NOMO-1 (cell line): ENCODE data around the gene TCF4.

ENCODE experiments used
- DNase-seq, 2 experiments: peaks; one replicate each; lab custom pipeline; 2025; ENCODE audit not compliant: unreplicated experiment in 2 of 2; lab: John Stamatoyannopoulos, UW

TCF4 gene

DNA sequence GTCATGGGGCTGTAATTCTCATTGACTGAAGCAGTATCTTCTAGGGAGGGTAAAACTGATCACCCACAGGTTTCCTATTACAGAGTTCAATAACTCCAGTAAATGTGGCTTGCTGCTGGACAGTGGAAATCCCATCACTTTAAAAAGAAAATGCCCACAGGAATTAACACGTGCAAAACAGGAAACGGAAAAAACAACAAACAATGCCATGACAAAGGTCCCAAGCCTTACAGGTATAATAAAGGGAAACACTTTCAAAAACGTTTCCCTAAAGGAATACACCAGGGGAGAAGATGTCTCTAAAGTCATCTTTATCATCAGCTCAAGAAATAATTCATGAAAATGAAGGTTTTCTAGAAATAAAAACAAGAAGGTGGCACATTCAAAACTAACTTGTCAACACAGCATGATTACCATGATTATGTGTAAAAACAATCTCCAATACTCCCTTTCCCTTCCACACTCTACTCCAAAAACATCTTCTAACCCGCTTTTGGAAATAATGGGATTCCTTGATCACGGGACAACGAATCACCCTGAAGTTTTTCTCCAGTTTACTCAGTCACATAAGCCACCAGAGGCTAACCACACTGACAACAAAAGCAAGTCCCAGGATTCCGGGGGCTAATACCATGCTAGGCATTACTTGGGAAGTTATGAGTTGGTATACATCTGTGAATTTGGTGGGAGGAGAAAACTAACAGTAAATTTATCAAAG is 167.9 kb downstream of the TCF4 start:
- DNase-seq: no peak

DNA sequence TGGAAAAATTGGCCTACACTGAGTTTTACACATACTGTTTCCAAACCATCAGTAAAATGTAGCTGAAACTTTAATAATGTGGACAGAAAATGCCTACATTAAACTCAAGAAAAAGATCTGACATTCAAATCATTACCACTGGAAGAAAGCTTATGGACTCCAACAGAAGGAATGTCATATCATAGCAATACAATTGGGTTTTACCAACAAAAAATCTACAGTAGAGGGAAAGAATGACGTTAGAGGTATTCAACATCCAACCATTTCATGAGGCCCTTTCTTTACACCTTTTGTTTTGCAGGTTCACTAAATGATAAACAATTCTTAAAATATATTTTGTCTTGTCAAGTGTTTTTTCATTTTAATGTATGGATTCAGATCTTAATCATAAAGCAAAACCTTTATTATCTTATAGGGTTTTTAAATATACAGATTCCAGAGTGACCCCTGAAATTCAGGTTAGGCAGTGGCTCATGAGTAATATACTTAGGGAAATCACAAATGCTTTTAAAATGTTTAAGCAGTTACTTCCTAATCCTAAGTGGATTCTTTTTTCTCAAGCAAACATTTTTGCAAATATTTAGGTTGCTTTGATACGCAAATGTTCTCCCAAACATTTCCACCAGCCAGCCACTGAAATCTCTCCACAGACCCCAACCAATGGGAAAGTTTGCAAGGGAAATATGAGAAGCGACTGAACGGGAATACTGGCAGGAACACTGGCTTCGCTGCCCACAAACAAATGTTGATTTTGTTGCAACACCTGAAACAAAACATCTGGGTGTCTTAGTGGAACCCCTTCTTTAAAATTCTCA is 168.7 kb downstream of the TCF4 start:
- DNase-seq: no peak

DNA sequence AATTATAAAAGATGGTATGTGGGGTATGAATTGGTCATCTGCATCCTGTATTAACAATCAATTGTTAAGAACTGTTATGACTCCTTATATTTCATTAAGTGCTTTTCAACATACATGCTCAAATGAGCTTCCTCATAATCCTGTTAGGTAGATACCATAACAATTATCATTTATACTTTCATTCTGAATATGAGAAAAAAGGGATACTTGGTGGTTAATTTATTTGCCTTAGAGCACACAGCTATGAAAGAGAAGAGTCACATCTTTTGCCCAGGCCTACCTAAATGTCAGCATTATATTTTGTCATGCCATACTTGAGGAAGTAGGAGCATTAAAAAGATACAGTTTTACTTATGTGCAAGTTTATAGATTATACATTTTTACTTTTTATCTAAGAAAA is 169.6 kb downstream of the TCF4 start:
- no peak for DNase-seq

DNA sequence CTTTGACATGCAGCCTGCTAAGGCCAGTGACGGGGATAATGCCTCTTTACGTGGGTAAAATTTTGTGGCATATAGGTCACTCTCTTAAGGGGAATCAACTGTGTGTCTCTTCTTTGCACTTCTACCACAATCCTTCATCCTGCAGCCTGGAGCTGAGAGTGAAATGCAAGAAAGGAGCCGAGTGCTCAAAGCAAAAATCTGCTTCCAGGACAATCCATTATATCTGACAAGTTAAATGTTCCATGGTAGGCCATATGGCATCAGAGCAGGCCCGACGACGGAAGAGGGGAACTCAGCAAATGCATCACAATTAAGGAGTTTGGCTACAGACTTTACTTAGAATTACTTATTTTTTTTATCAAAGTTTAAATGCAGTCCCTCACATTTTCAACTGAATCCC is 171.2 kb downstream of the TCF4 start:
- DNase-seq: no peak

DNA sequence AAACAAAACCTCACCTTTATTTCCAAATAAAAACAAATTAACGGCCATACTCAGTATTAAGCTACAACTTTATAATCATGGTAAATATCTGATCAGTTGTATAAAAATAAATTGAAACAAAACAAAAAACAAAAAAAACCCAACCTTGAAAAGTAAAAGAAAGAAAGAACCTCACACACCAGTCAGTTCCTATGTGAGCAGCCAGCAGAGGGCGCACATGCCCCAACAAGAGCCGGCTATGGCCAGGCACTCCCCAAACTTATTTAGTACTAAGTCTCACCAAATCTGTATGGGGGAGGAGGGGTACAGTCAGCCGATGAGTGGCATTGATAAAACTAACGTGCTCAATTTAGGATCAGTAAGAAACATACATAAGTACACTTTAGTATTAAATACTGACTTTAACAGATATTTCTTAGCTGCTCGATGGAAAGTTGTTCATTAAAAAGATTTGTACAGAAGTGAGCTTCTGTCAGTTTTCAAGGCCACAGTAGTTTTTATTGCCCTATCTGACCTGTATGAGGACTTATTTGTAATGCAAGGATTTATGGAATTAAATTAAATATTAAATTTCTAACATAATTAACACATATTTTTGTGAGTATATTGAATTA is 172.6 kb downstream of the TCF4 start:
- DNase-seq: peak; percentile 54 to 60

DNA sequence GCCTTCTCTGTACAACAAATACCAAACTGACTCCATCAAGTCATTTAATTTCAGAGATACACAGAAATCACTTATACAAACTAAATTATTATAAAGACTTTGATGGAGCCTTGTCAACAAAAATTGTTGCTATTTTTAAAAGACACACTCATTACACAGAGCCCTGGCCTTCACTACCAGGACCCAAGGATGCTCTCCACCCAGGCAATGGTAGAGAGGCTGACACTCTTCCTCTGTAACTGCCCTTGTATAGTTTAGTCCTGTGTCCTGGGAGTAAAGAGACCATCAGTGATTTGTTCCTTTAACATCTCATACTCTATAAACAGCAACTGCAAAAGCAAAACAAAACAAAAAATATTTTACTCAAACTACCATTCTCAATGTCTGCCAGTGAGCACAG is 173.5 kb downstream of the TCF4 start:
- DNase-seq: no peak

DNA sequence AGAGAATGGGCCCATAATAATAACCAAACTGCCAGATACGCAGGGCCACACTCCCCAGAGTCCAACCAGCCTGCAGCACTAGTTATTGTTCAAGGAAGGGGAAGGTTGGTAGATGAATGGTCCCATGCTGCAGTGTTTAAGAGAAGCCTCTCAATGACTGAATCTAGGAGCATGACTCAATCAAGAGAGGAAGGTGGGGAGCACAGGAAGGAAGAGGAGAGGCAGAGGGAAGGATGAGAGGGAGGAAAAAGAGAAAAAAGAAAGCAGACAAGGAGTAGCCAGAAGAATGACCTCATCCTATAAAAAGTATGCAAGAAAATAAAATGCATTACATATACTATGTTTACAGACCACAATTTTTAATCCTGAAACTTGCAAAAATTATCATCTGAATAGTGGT is 174.5 kb downstream of the TCF4 start:
- DNase-seq: no peak

DNA sequence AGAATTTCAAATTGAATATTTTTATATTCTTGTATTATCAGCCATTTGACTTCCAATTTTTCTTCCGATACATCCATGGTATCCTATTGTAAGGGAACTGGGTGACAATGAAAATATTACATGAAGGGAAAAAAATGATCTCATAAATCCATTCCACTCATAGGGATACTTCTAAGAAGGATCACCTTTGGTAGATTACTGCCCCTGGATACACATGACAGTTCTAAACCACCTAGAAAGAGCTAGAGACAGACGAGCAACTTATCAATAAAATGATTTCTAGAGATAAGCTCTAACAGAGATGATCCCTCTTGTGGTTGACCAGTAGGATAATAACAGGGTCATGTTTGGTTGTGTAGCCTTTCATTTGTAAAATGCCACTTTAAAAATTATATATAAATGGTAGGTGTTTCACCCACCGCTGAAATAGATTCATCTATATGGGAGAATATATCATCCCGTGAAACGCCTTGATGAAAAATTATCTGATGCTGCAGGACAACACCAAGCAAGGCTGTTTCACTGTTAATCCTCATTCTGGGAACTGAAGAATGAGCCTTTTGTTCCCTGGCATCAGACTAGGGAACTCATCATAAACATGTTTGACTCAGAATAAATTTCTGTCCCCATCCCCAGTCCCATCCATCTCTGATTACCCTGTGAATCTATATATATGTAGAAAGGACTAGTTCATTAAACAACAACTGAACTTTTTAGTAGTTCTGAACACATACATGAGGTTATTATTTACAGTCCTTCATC is 180.0 kb downstream of the TCF4 start:
- no peak for DNase-seq

DNA sequence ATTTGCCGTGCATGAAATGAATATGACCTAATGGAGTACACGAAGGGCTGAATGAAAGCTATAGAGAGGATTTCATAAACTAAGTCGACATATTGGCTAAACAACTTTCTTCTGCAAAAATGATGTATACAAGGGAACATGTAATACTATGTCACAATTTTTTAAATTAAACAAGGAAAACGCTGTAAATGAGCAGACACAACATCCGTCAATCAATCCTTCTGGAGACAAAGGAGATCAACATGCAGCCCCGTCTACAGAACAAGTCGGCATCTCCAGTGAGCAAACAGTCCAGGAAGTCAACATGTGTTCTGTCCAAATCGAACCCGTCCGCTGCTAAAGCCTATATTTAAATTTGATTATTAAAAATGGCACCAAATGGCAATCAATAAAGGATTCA is 180.8 kb downstream of the TCF4 start:
- no peak for DNase-seq

DNA sequence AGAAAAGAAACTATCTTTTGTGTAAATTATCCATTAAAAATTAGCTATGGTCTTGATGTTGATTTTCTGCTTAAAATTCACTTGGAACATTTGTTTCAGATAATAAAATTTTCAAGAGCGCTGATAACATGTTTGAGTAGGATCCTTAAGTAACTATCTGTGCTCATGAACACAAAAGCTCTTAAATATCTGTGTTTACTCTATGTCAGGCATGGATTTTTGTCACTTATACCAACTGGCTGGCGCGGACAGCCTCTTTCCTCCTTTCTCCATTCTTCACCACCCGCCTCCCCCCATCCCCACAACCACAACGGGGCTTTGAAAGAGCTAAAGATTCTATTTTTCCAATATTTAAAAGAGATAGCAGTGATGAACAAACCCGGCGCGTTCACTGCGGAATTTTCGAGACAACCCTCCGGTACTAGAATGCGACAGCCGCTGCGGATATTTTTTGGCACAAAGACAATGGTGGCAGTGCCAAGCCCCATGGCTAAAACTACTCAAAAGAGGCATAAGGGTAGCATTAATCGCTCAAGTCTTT is 181.5 kb downstream of the TCF4 start:
- DNase-seq: no peak

DNA sequence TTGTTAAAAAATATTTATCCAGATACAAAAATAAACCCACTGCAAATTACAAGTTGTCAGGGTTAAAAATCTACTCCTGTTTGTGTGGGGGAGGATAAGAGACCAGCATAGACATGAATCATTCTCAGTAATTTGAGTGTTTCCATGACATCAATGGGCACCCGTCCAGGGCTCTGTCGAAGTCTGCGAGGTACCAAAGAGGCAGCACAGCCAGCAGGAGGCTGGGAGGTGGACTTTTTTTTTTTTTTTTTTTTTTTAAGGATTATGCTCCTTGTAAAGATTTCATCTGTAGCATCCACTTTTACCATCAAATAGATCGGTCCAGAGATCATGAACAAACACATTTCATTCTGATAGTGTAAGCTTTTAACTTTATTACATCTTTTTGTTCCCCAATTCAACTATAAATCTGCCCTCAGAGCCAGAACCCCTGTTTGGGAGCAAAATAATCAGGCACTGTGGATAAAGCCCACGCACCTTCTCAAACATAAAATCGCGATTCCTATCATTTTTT is 182.0 kb downstream of the TCF4 start:
- DNase-seq: no peak

DNA sequence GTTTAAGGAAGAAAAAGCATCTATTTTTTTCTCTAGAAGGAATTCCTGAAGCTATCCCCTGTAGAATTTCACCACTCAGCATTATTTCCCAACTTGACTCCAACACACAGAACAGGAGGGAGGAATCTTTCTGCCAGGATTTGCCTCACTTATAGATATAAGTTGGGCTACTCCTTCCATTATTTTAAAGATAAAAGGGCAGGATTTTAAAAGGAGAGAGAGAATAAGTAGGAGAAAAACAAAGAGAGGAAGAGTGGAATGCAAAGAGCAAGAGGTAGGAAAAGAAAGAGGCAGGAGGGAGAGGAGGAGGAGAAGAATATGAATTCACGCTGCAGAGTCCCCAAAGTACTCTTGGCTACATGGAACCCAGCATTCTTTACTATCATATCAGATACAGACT is 182.5 kb downstream of the TCF4 start:
- DNase-seq: no peak

DNA sequence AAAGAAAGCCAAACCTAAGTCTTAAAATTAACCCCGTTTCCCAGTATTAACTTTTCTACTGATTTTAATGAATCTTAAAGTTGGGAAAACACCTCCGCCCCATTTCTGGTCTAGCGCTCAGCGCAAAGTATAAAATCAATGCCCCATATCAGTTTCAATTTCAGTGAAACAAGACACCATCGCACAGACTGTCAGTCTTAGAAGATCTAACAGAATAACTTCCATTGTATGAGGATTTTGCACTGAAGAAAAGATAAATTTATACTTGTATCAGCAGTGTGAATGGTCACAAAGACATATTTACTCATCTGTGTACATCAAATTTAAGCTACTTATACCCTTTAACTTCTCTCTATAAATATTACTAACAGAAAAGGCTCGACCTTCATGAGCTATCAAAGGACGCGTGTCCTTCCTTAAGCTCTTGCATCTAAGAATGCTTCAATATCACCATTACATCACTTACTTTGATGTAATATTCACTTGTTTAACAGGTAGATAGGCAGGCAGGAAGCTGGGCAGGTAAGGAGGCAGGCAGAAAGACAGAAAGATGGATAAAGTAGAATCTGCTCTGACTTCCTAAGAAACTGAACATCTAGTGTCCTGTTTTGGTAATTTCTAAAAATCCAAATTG is 183.0 kb downstream of the TCF4 start:
- no peak for DNase-seq

DNA sequence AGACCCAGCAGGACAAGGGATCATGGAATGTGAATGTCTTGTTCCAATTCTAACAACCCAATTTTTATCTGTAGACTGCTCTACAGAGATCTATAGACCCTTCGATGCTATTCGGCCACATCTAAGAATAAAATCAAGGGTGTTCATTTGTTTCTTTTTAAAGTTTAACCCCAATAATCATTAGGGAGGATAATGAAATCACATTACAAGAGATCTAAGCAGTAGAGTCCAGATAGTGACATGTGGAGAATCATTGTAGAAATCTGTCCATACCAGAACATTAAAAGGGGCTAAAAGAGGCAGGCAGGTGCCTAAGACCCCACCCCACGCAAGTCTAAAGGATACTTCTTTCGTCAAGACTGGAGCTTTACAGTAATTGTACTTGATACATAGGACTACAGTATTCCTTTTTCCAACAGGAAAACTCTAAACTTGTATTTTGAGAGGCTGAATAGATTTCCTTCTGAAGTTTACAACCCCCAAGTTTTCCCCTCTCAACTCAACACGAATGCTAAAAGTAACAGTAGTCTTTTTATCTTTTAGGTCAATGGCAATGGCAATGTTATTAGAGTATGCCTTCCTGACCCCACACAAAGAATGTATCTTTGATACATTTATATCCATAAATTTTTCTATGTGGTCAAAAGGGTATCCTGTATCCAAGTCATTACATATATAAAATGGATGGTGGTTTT is 183.7 kb downstream of the TCF4 start:
- no peak for DNase-seq

DNA sequence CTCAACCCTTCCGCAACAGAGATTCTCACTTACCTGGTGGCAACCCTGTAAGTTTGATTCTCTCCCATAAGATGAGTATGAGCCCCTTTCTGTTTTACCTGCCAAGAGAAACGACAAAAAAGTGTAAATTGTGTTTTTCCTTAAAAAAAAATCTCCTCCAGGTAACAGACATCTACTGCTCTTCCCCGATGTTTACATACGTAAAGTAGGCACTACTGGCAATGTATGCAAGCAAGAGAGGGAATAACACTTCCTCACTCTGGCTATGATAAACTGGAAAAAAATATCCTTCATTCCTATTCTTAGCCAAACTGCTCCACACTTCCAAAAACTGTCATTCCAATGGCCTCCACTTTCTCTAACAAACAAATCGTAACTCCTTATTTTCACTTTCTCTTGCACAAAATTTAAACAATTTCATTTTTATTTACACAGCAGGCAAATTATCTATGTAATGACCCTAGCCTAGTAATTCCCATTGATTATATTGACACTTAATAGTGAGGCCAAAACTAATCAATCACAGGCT is 184.5 kb downstream of the TCF4 start:
- DNase-seq: no peak

DNA sequence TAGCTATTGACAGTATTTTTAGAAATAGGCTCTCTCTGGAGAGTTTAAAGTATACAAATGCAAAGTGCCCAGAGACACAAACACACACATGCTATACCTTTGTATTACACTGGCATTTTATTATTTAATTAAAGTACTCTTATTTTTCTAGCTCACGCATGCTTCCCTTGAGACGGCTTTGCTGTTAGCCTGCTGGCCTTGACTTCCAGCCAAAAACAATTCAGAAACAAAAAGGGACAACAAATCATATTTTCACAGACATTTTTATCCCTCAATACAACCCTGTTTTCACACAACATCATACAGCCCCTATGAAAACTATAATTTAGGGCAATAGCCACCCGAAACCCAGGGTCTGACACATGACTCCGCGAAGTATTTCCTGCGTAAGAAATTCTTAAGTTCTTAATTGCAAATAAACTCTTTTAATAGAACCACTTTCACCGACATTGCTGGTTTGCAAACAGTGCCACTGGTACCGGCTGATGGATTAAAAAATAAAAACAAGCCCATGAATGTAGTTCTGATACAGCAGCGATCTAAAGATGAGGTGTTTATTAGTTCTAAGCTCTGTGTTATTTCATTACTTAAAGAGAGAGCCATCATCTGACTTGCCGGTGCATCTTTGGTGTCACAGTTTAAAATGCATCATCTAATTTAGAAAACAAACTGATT is 185.1 kb downstream of the TCF4 start:
- DNase-seq: no peak

DNA sequence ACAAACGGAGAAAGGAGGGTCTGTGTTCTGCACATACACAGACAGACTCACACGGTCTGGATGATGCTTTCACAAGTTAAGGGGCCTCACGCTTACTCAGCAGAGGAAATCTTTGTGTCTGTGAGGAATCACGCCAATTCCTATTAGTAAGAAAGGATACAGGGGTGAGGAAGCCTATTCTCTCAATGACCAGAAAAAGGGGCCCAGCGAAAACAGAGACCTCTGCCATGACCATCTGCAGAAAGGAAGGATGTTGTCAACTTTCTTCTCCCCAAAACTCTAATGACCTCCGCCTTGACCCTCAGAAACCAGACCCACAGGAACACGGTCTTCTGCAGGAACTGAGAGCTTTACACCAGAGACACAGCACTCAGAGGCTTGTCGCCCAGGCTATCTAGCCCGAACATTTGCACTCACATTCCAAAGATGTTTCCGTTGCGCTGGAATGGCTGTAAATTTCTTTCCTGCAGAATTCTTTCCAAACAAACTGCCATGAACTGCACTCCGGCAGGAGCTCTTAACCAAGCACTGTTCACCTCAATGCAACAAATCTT is 186.3 kb downstream of the TCF4 start:
- no peak for DNase-seq
